Gastroesophageal sphincter (tissue), 4 donors: ENCODE data around the gene ISCA2. TPM values are rescaled to one million over a fixed set of nuclear protein-coding genes. Genes with fewer than 3 reads are reported as not detected.

Source experiments
- ATAC-seq: fragments of 150-250 bp; one replicate; pipeline ENCODE4 v1.9.1; 2016; ENCODE audit warnings: mild to moderate bottlenecking, moderate library complexity
- H3K27ac ChIP-seq, 4 donors: fragments of 200-600 bp; sonication (generic) in 3 of 4; 1 replicate in 3 of 4; 2 replicates in 1 of 4; pipeline ENCODE4 v1.5.1; 2016 to 2019
- H3K27me3 ChIP-seq: fragments of 200-600 bp; sonication (generic); one replicate; pipeline ENCODE4 v1.5.1; 2019
- H3K36me3 ChIP-seq, 2 donors: fragments of 200-600 bp; sonication (generic); one replicate each; pipeline ENCODE4 v1.5.1; 2019; ENCODE audit warnings: control low read depth in 1 of 2
- H3K4me1 ChIP-seq, 3 donors: fragments of 200-600 bp; sonication (generic); 1 replicate in 2 of 3; 2 replicates in 1 of 3; pipeline ENCODE4 v1.5.1; 2016 to 2019; ENCODE audit warnings: control low read depth in 2 of 3
- H3K4me3 ChIP-seq, 2 donors: fragments of 200-600 bp; sonication (generic); one replicate each; pipeline ENCODE4 v1.5.1; 2019; ENCODE audit warnings: mild to moderate bottlenecking in 1 of 2, moderate library complexity in 1 of 2
- H3K9me3 ChIP-seq, 3 donors: fragments of 200-600 bp; sonication (generic); one replicate each; pipeline ENCODE4 v1.5.1; 2017 to 2019; ENCODE audit warnings: control low read depth in 2 of 3
- CTCF ChIP-seq, 4 experiments: fragments of 200-600 bp in 2 of 4; fragments of 450-650 bp in 2 of 4; sonication (generic) in 1 of 4; IDR thresholded peaks; one replicate each; pipeline ENCODE4 v1.5.1; 2017 to 2019; ENCODE audit warnings: antibody characterized with exemption in 4 of 4, mild to moderate bottlenecking in 2 of 4, moderate library complexity in 2 of 4
- EP300 ChIP-seq: sonication (generic); formaldehyde crosslinking; IDR thresholded peaks from one replicate; pipeline ENCODE4 v1.6.1; 2017; ENCODE audit warnings: antibody characterized with exemption, mild to moderate bottlenecking
- POLR2A ChIP-seq, 2 donors: fragments of 450-650 bp; IDR thresholded peaks; one replicate each; pipeline ENCODE4 v1.6.1; 2017; ENCODE audit warnings: antibody characterized with exemption in 2 of 2, mild to moderate bottlenecking in 2 of 2, moderate library complexity in 1 of 2
- POLR2AphosphoS5 ChIP-seq: sonication (generic); formaldehyde crosslinking; IDR thresholded peaks from one replicate; pipeline ENCODE4 v1.6.1; 2017; ENCODE audit warnings: antibody characterized with exemption
- WGBS, 2 donors: methylation state at CpG; one replicate each; pipeline ENCODE4 v1.1.5; 2018; ENCODE audit warnings: low coverage in 1 of 2; 5-methylcytosine and 5-hydroxymethylcytosine counted together
- total RNA-seq, 4 donors: library from RNA; depleted of rRNA; stranded (reverse); fragments of >200 nt; gene quantifications; one replicate each; pipeline ENCODE4 v1.1.0, GENCODE V29; 2016

Gene ISCA2
- total RNA-seq, 4 donors from 2014 or later, result 10.6 to 16.3 (median 10.9) TPM

GRCh38 chr14:74543771-74544438 is 50.3 kb downstream of the ISCA2 start:
- peak; percentile 37 for ATAC-seq
- H3K4me1 ChIP-seq, result no peaks in the 10 kb centered on the region

GRCh38 chr14:74545386-74545785 is 51.8 kb downstream of the ISCA2 start:
- Histone ChIP-seq H3K27me3 (no peaks in the 10 kb centered on the region), H3K4me3 (no peak overlapping the region), H3K36me3 (peaks cover 0 to 17% of the 10 kb centered on the region in 2 donors), H3K27ac (no peak overlapping the region), H3K4me1 (no peaks in the 10 kb centered on the region), H3K9me3 (no peaks in the 10 kb centered on the region)
- no peak for ATAC-seq
- TF ChIP-seq POLR2AphosphoS5 (no peak), POLR2A (IDR thresholded peaks at IDR 0.05) (no peak), EP300 (no peak), CTCF (IDR thresholded peaks at IDR 0.05) (no peak)
- WGBS, 2 donors, result 83% methylated on average over 2 of the region's 4 CpGs; no CpG with 5 or more reads in 1 of the 2 donors

More at GRCh38 chr14:74543771-74544438, 50.3 kb downstream of the ISCA2 start:
- 80% methylated on average over 3 of the region's 5 CpGs; no CpG with 5 or more reads in 1 of the 2 donors for WGBS, 2 donors
- no peak overlapping the region for H3K4me3 ChIP-seq
- H3K9me3 ChIP-seq, result no peaks in the 10 kb centered on the region
- H3K27ac ChIP-seq, result no peak overlapping the region
- TF ChIP-seq POLR2A (IDR thresholded peaks at IDR 0.05), result no peak
- no peak for TF ChIP-seq CTCF (IDR thresholded peaks at IDR 0.05)
- TF ChIP-seq POLR2AphosphoS5, result no peak
- no peak for TF ChIP-seq EP300
- H3K36me3 ChIP-seq, result peaks cover 0 to 16% of the 10 kb centered on the region in 2 donors
- no peaks in the 10 kb centered on the region for H3K27me3 ChIP-seq

GRCh38 chr14:74546416-74546815 is 52.9 kb downstream of the ISCA2 start:
- Histone ChIP-seq H3K9me3 (no peaks in the 10 kb centered on the region), H3K27ac (no peak overlapping the region), H3K36me3 (peaks cover 0 to 27% of the 10 kb centered on the region in 2 donors), H3K27me3 (no peaks in the 10 kb centered on the region), H3K4me1 (peaks cover 0 to 4% (median 0%) of the 10 kb centered on the region in 3 donors), H3K4me3 (no peak overlapping the region)
- ATAC-seq, result no peak
- TF ChIP-seq CTCF (IDR thresholded peaks at IDR 0.05) (no peak), POLR2AphosphoS5 (no peak), POLR2A (IDR thresholded peaks at IDR 0.05) (no peak)
- WGBS, 2 donors, result 64% methylated on average over 5 of the region's 11 CpGs; no CpG with 5 or more reads in 1 of the 2 donors

Other genes starting within 250 kb of the ISCA2 start
- gene ABCD4, start 190.8 kb upstream of the ISCA2 start, total RNA-seq, result 10 to 100 TPM; 20.0 to 45.4 (median 33.0) TPM
- not detected for gene VRTN, start 145.3 kb upstream of the ISCA2 start, total RNA-seq
- under 1 TPM in 3 of 4 donors, not detected in 1; 0.20 to 0.47 (median 0.27) TPM for gene SYNDIG1L, start 67.6 kb upstream of the ISCA2 start, total RNA-seq
- gene NPC2, start 460 bp upstream of the ISCA2 start, total RNA-seq, result 100 to 1,000 TPM in 3 of 4 donors, 10 to 100 TPM in 1; 81.9 to 302 (median 227) TPM
- 100 to 1,000 TPM in 1 of 4 donors, 10 to 100 TPM in 3; 45.9 to 158 (median 88.4) TPM for gene LTBP2, start 118.5 kb downstream of the ISCA2 start, total RNA-seq
- gene AREL1, start 219.3 kb downstream of the ISCA2 start, total RNA-seq, result 10 to 100 TPM; 14.3 to 39.9 (median 19.9) TPM
- 10 to 100 TPM; 26.1 to 42.3 (median 31.6) TPM for gene FCF1, start 219.4 kb downstream of the ISCA2 start, total RNA-seq